SK-N-SH (cell line): ENCODE measurements around the gene ZNF664. TPM values are rescaled to one million over a fixed set of nuclear protein-coding genes. Genes with fewer than 3 reads are reported as not detected.

ENCODE experiments used
- CTCF ChIA-PET: fragments of 300-600, 350-600 bp; formaldehyde crosslinking; extraction: SDS; loops from one replicate; lab custom pipeline; 2021; lab: Yijun Ruan, JAX
- POLR2A ChIA-PET: fragments of 350-600 bp; sonication (Branson Sonifier 250); formaldehyde crosslinking; extraction: SDS; loops from one replicate; lab custom pipeline; 2020; ENCODE audit warnings: antibody characterized with exemption, inconsistent platforms; lab: Yijun Ruan, JAX
- DNase-seq: peaks from one replicate; pipeline ENCODE4 v3.0.0; 2012
- H2AFZ ChIP-seq: fragments of 200-600 bp; sonication (generic); 2 replicates; pipeline ENCODE4 v1.8.1; 2016; ENCODE audit warnings: antibody characterized with exemption, mild to moderate bottlenecking, low read depth
- H3F3A ChIP-seq: fragments of 200-600 bp; sonication (generic); replicated peaks from 2 replicates; pipeline ENCODE3; 2016; ENCODE audit warnings: antibody characterized with exemption, mild to moderate bottlenecking; ENCODE audit not compliant: insufficient read depth
- H3K27ac ChIP-seq, 2 experiments: fragments of 200-500 bp in 1 of 2; fragments of 200-600 bp in 1 of 2; sonication (Bioruptor generic) in 1 of 2; sonication (generic), shearing (Covaris generic) in 1 of 2; 2 replicates each; pipeline versions ENCODE4 v1.5.1 to v1.6.1; 2014 to 2016; ENCODE audit warnings: low read depth in 2 of 2, inconsistent platforms in 1 of 2, low read length in 1 of 2, mild to moderate bottlenecking in 1 of 2, mixed read lengths in 1 of 2
- H3K27me3 ChIP-seq: fragments of 200-600 bp; sonication (generic), shearing (Covaris generic); 2 replicates; pipeline ENCODE4 v1.6.1; 2016; ENCODE audit warnings: mixed run types; ENCODE audit not compliant: insufficient read depth
- H3K36me3 ChIP-seq, 2 experiments: fragments of 200-500 bp in 1 of 2; fragments of 200-600 bp in 1 of 2; sonication (Bioruptor generic) in 1 of 2; sonication (generic) in 1 of 2; replicated peaks in 1 of 2; 2 replicates each; pipeline versions ENCODE3 to v1.5.1; 2014 to 2016; ENCODE audit warnings: low read length in 1 of 2, mild to moderate bottlenecking in 1 of 2; ENCODE audit not compliant: insufficient read depth in 2 of 2, control insufficient read depth in 1 of 2
- H3K4me1 ChIP-seq, 2 experiments: fragments of 200-500 bp in 1 of 2; fragments of 200-600 bp in 1 of 2; sonication (Bioruptor generic) in 1 of 2; sonication (generic), shearing (Covaris generic) in 1 of 2; 2 replicates each; pipeline versions ENCODE4 v1.5.1 to v1.6.1; 2014 to 2016; ENCODE audit warnings: low read depth in 1 of 2, low read length in 1 of 2, mixed run types in 1 of 2; ENCODE audit not compliant: insufficient read depth in 2 of 2, control insufficient read depth in 1 of 2
- H3K4me2 ChIP-seq: fragments of 200-600 bp; sonication (generic), shearing (Covaris generic); 2 replicates; pipeline ENCODE4 v1.6.1; 2017; ENCODE audit warnings: mixed run types
- H3K4me3 ChIP-seq, 2 experiments: fragments of 200-500 bp in 1 of 2; fragments of 200-600 bp in 1 of 2; sonication (Bioruptor generic) in 1 of 2; sonication (generic), shearing (Covaris generic) in 1 of 2; 2 replicates each; pipeline versions ENCODE4 v1.5.1 to v1.8.1; 2014 to 2016; ENCODE audit warnings: low read depth in 2 of 2, inconsistent platforms in 1 of 2, low read length in 1 of 2, mild to moderate bottlenecking in 1 of 2, mixed read lengths in 1 of 2, moderate library complexity in 1 of 2
- H3K79me2 ChIP-seq: fragments of 200-600 bp; sonication (generic); 2 replicates; pipeline ENCODE4 v1.8.1; 2017; ENCODE audit warnings: mild to moderate bottlenecking; ENCODE audit not compliant: insufficient read depth
- H3K9ac ChIP-seq: fragments of 200-600 bp; sonication (generic); 2 replicates; pipeline ENCODE4 v1.6.1; 2017; ENCODE audit warnings: mixed run types
- H3K9me2 ChIP-seq: fragments of 200-600 bp; sonication (generic); 2 replicates; pipeline ENCODE4 v1.6.1; 2017; ENCODE audit warnings: mixed run types
- H3K9me3 ChIP-seq: fragments of 200-600 bp; sonication (generic); 2 replicates; pipeline ENCODE4 v1.6.1; 2017; ENCODE audit warnings: mixed run types, mild to moderate bottlenecking, moderate library complexity
- H4K20me1 ChIP-seq: fragments of 200-600 bp; sonication (generic); 2 replicates; pipeline ENCODE4 v1.6.1; 2017; ENCODE audit warnings: mild to moderate bottlenecking, mixed run types; ENCODE audit not compliant: insufficient read depth
- ELF1 ChIP-seq: IDR thresholded peaks from 2 replicates; pipeline ENCODE4 v1.4.0; 2012
- EZH2phosphoT487 ChIP-seq: fragments of 200-600 bp; sonication (generic); IDR thresholded peaks from 2 replicates; pipeline ENCODE4 v1.6.1; 2017; ENCODE audit warnings: low read depth, mixed run types, mild to moderate bottlenecking, antibody characterized with exemption, moderate library complexity, borderline replicate concordance
- FOSL2 ChIP-seq: IDR thresholded peaks from 2 replicates; pipeline ENCODE4 v1.4.0; 2012; ENCODE audit warnings: low read depth, mild to moderate bottlenecking, moderate library complexity, borderline replicate concordance
- GABPA ChIP-seq: IDR thresholded peaks from 2 replicates; pipeline ENCODE4 v1.4.0; 2012; ENCODE audit warnings: low read depth, mild to moderate bottlenecking
- JUND ChIP-seq: IDR thresholded peaks from 2 replicates; pipeline ENCODE4 v1.4.0; 2012
- MEF2A ChIP-seq: IDR thresholded peaks from 2 replicates; pipeline ENCODE4 v1.4.0; 2012; ENCODE audit warnings: low read depth, borderline replicate concordance
- NRF1 ChIP-seq: IDR thresholded peaks from 2 replicates; pipeline ENCODE4 v1.6.1; 2012; ENCODE audit warnings: low read depth, mild to moderate bottlenecking, low read length
- RFX5 ChIP-seq: IDR thresholded peaks from 2 replicates; pipeline ENCODE4 v1.6.1; 2012; ENCODE audit warnings: mild to moderate bottlenecking, improper control_type of control experiment, low read length
- RXRA ChIP-seq: IDR thresholded peaks from 2 replicates; pipeline ENCODE4 v1.4.0; 2012; ENCODE audit warnings: low read depth, mild to moderate bottlenecking, borderline replicate concordance
- SMC3 ChIP-seq: IDR thresholded peaks from 2 replicates; pipeline ENCODE4 v1.6.1; 2012; ENCODE audit warnings: low read depth, low read length, improper control_type of control experiment
- TCF12 ChIP-seq: IDR thresholded peaks from 2 replicates; pipeline ENCODE4 v1.4.0; 2012
- TEAD4 ChIP-seq: IDR thresholded peaks from 2 replicates; pipeline ENCODE4 v1.4.0; 2012; ENCODE audit warnings: mild to moderate bottlenecking, borderline replicate concordance; ENCODE audit not compliant: insufficient read depth
- WGBS: methylation state at CpG from one replicate; pipeline ENCODE4 v1.1.6; 2017; ENCODE audit warnings: low lambda C conversion rate; 5-methylcytosine and 5-hydroxymethylcytosine counted together
- polyA plus RNA-seq, 3 experiments: library from polyadenylated mRNA; depleted of rRNA; stranded (reverse); fragments of >200 nt; gene quantifications; 2 replicates each; pipeline ENCODE4 v1.2.3, GENCODE V29; 2012
- TF ChIP-seq, protein P1 (sequence below): IDR thresholded peaks from 2 replicates; pipeline ENCODE4 v1.4.0; 2012; ENCODE audit warnings: low read depth, borderline replicate concordance
- TF ChIP-seq, protein P2 (sequence below): fragments of 150-350 bp; IDR thresholded peaks from 2 replicates; pipeline ENCODE4 v1.6.1; 2016; ENCODE audit warnings: mild to moderate bottlenecking, low read depth, low read length

Gene ZNF664
- polyA plus RNA-seq, 1 of the 3 experiments (the other 2 are of a cell fraction), result 34.9 TPM

DNA sequence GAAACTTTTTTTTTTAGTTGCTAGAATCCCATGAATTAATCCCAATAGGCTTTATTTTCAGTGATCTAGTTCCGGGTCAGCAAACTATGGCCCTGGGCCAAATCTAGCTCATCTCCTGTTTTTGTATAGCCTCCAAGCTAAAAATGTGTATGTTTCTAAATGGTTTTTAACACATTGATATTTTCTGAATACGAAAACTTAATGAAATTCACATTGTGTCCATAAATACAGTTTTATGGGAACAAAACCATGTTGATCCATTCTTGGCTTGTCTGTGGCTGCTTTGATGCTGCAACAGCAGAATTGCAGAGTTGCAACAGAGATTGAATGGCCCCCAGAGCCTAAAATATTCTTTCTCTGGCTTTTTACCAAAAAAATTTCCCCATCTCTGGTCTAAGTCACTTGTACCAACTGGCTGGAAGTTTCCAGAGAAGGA, 47.5 kb downstream of the ZNF664 start:
- TF ChIP-seq RFX5 (no peak), RXRA (no peak), GABPA (no peak), ELF1 (no peak), TCF12 (no peak), MEF2A (no peak), TEAD4 (no peak), FOSL2 (no peak), NRF1 (no peak), EZH2phosphoT487 (no peak), JUND (no peak), SMC3 (no peak)
- TF ChIP-seq, protein P1, sequence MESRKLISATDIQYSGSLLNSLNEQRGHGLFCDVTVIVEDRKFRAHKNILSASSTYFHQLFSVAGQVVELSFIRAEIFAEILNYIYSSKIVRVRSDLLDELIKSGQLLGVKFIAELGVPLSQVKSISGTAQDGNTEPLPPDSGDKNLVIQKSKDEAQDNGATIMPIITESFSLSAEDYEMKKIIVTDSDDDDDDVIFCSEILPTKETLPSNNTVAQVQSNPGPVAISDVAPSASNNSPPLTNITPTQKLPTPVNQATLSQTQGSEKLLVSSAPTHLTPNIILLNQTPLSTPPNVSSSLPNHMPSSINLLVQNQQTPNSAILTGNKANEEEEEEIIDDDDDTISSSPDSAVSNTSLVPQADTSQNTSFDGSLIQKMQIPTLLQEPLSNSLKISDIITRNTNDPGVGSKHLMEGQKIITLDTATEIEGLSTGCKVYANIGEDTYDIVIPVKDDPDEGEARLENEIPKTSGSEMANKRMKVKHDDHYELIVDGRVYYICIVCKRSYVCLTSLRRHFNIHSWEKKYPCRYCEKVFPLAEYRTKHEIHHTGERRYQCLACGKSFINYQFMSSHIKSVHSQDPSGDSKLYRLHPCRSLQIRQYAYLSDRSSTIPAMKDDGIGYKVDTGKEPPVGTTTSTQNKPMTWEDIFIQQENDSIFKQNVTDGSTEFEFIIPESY, result no peak
- TF ChIP-seq, protein P2, sequence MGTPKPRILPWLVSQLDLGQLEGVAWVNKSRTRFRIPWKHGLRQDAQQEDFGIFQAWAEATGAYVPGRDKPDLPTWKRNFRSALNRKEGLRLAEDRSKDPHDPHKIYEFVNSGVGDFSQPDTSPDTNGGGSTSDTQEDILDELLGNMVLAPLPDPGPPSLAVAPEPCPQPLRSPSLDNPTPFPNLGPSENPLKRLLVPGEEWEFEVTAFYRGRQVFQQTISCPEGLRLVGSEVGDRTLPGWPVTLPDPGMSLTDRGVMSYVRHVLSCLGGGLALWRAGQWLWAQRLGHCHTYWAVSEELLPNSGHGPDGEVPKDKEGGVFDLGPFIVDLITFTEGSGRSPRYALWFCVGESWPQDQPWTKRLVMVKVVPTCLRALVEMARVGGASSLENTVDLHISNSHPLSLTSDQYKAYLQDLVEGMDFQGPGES, result no peak
- peaks cover 0 to 17% of the 10 kb centered on the region in 2 experiments; a peak in 2 of 4 replicates for H3K4me1 ChIP-seq
- H3K4me3 ChIP-seq, result no peak overlapping the region
- peaks cover 0 to 5% of the 10 kb centered on the region in 2 experiments for H3K36me3 ChIP-seq
- no peaks in the 10 kb centered on the region for H3K79me2 ChIP-seq
- no peaks in the 10 kb centered on the region for H3K9me3 ChIP-seq
- no peaks in the 10 kb centered on the region for H3K9me2 ChIP-seq
- WGBS, result 96% methylated on average over 2 of the region's 2 CpGs
- H3K4me2 ChIP-seq, result no peak overlapping the region
- no peak overlapping the region for H3K9ac ChIP-seq
- H4K20me1 ChIP-seq, result no peaks in the 10 kb centered on the region
- POLR2A ChIA-PET, result no interaction called here
- no peak for DNase-seq
- CTCF ChIA-PET, result interaction anchor here (0.7 to 2.2 kb wide), 4 partner anchors 12 to 17 kb away, joined by 3 to 14 read pairs (median 4); no protein-coding TSS in a partner anchor
- peaks cover 18% of the 10 kb centered on the region for H3F3A ChIP-seq
- no peak overlapping the region for H2AFZ ChIP-seq
- no peaks in the 10 kb centered on the region for H3K27me3 ChIP-seq
- H3K27ac ChIP-seq, result peak overlapping the region in 1 of 2 experiments; percentile 20; a peak in 2 of 4 replicates

DNA sequence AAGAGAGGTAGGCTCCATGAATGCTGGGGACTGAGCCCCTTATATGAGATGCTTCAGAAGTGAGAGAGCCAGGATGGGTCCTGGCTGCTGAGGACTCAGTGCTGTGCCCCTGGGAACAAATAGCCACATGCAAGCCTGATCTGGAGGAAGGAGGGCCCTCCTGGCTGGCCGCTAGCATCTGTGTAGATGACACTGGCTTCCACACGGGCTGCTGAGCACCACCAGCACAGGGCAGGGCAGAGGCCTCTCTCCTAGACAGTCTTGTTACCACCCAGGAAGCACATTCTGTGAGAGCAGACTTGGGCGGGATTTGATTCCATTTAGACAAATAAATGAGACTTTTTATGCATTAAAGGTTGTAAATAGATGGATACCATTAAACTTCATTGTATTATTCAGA, 48.0 kb downstream of the ZNF664 start:
- peaks cover 22% of the 10 kb centered on the region for H3F3A ChIP-seq
- no peak for DNase-seq
- H3K36me3 ChIP-seq, result peaks cover 0 to 2% of the 10 kb centered on the region in 2 experiments
- H3K27ac ChIP-seq, result peak overlapping the region in 1 of 2 experiments; percentile 20; a peak in 2 of 4 replicates
- 84% methylated on average over 3 of the region's 3 CpGs for WGBS
- H3K79me2 ChIP-seq, result no peaks in the 10 kb centered on the region
- peaks cover under 1 to 17% of the 10 kb centered on the region in 2 experiments; a peak in 2 of 4 replicates for H3K4me1 ChIP-seq
- ChIA-PET POLR2A (no interaction called here), CTCF (interaction anchor here (1.3 to 1.4 kb wide), 2 partner anchors 15 to 16 kb away, joined by 3 to 4 read pairs; no protein-coding TSS in a partner anchor)
- H3K27me3 ChIP-seq, result no peaks in the 10 kb centered on the region
- H4K20me1 ChIP-seq, result no peaks in the 10 kb centered on the region
- H2AFZ ChIP-seq, result no peak overlapping the region
- no peak for TF ChIP-seq ELF1
- no peak for TF ChIP-seq RXRA
- no peak overlapping the region for H3K9ac ChIP-seq
- H3K9me3 ChIP-seq, result no peaks in the 10 kb centered on the region
- H3K4me3 ChIP-seq, result no peak overlapping the region
- no peaks in the 10 kb centered on the region for H3K9me2 ChIP-seq
- H3K4me2 ChIP-seq, result no peak overlapping the region
